Aorta (tissue), 4 donors: ENCODE results near the gene SRF. TPM values are rescaled to one million over a fixed set of nuclear protein-coding genes. Genes with fewer than 3 reads are reported as not detected.

Experiments used
- polyA plus RNA-seq, 2 donors: library from polyadenylated mRNA; stranded (reverse); fragments of 200-250 nt; gene quantifications; one replicate each; pipeline ENCODE4 v1.2.3, GENCODE V29; 2013
- total RNA-seq, 2 donors: library from RNA; stranded (reverse); fragmentation: NEBNext Ultra II Directional; extraction: Animal tissue kit (Norgen Biotek cat#: 25700); gene quantifications; one replicate each; pipeline ENCODE4 v1.2.1, GENCODE V29; 2021
- donor health status: healthy with polysubstance abuse.
- donor health status: Bipolar disorder and iron deficiency.
- donor health status: DM: no; HTN: no; CAD: no.
- donor health status: DM: yes; HTN: yes; CAD: no.

The SRF gene
- total and polyA plus RNA-seq, 4 donors, result 23.8 to 106 (median 44.4) TPM

Other genes starting within 250 kb of the SRF start
- gene CNPY3, start 241.8 kb upstream of the SRF start, total RNA-seq, result 10 to 100 TPM; 28.8 to 50.1 TPM
- gene CNPY3, start 241.8 kb upstream of the SRF start, polyA plus RNA-seq, result 10 to 100 TPM; 28.3 to 36.1 TPM
- gene GNMT, start 210.5 kb upstream of the SRF start, total RNA-seq, result 1 to 10 TPM in 1 of 2 donors, under 1 TPM in 1; 0.88 to 1.2 TPM
- gene GNMT, start 210.5 kb upstream of the SRF start, polyA plus RNA-seq, result 1 to 10 TPM in 1 of 2 donors, not detected in 1; 1.2 TPM
- gene PEX6, start 192.1 kb upstream of the SRF start, total RNA-seq, result 10 to 100 TPM; 11.7 to 16.1 TPM
- 10 to 100 TPM; 13.8 to 22.0 TPM for gene PEX6, start 192.1 kb upstream of the SRF start, polyA plus RNA-seq
- 10 to 100 TPM; 22.9 to 31.7 TPM for gene PPP2R5D, start 186.7 kb upstream of the SRF start, total RNA-seq
- 10 to 100 TPM; 20.3 to 31.5 TPM for gene PPP2R5D, start 186.7 kb upstream of the SRF start, polyA plus RNA-seq
- gene MEA1, start 157.3 kb upstream of the SRF start, total RNA-seq, result 10 to 100 TPM; 44.5 to 44.6 TPM
- 100 to 1,000 TPM in 1 of 2 donors, 10 to 100 TPM in 1; 93.5 to 110 TPM for gene MEA1, start 157.3 kb upstream of the SRF start, polyA plus RNA-seq
- gene KLHDC3, start 157.0 kb upstream of the SRF start, total RNA-seq, result 10 to 100 TPM; 55.7 to 61.7 TPM
- 10 to 100 TPM; 74.6 to 95.9 TPM for gene KLHDC3, start 157.0 kb upstream of the SRF start, polyA plus RNA-seq
- gene RRP36, start 149.6 kb upstream of the SRF start, total RNA-seq, result 10 to 100 TPM; 36.7 to 41.1 TPM
- gene RRP36, start 149.6 kb upstream of the SRF start, polyA plus RNA-seq, result 10 to 100 TPM; 29.6 to 40.5 TPM
- gene CUL7, start 117.4 kb upstream of the SRF start, total RNA-seq, result 10 to 100 TPM; 11.0 to 17.5 TPM
- 10 to 100 TPM in 1 of 2 donors, 1 to 10 TPM in 1; 3.3 to 14.9 TPM for gene CUL7, start 117.4 kb upstream of the SRF start, polyA plus RNA-seq
- gene MRPL2, start 111.8 kb upstream of the SRF start, total RNA-seq, result 10 to 100 TPM; 30.4 to 33.6 TPM
- 10 to 100 TPM; 29.3 to 55.2 TPM for gene MRPL2, start 111.8 kb upstream of the SRF start, polyA plus RNA-seq
- 10 to 100 TPM; 20.1 to 35.0 TPM for gene KLC4, start 111.6 kb upstream of the SRF start, total RNA-seq
- 10 to 100 TPM; 34.6 to 54.9 TPM for gene KLC4, start 111.6 kb upstream of the SRF start, polyA plus RNA-seq
- gene PTK7, start 95.0 kb upstream of the SRF start, total RNA-seq, result 1 to 10 TPM; 3.6 to 9.6 TPM
- gene PTK7, start 95.0 kb upstream of the SRF start, polyA plus RNA-seq, result 1 to 10 TPM in 1 of 2 donors, under 1 TPM in 1; 0.13 to 6.4 TPM
- gene CUL9, start 10.9 kb downstream of the SRF start, total RNA-seq, result 10 to 100 TPM; 32.6 to 54.6 TPM
- gene CUL9, start 10.9 kb downstream of the SRF start, polyA plus RNA-seq, result 100 to 1,000 TPM in 1 of 2 donors, 1 to 10 TPM in 1; 8.1 to 106 TPM
- 10 to 100 TPM; 10.2 to 18.1 TPM for gene DNPH1, start 58.2 kb downstream of the SRF start, total RNA-seq
- gene DNPH1, start 58.2 kb downstream of the SRF start, polyA plus RNA-seq, result 10 to 100 TPM; 36.8 to 87.4 TPM
- gene TTBK1, start 72.2 kb downstream of the SRF start, total RNA-seq, result under 1 TPM in 1 of 2 donors, not detected in 1; 0.12 TPM
- gene TTBK1, start 72.2 kb downstream of the SRF start, polyA plus RNA-seq, result not detected
- gene SLC22A7, start 127.0 kb downstream of the SRF start, total RNA-seq, result not detected
- not detected for gene SLC22A7, start 127.0 kb downstream of the SRF start, polyA plus RNA-seq
- gene CRIP3, start 137.6 kb downstream of the SRF start, total RNA-seq, result 1 to 10 TPM in 1 of 2 donors, under 1 TPM in 1; 0.65 to 2.2 TPM
- gene CRIP3, start 137.6 kb downstream of the SRF start, polyA plus RNA-seq, result 1 to 10 TPM in 1 of 2 donors, not detected in 1; 1.8 TPM
- 10 to 100 TPM; 12.1 to 21.3 TPM for gene ZNF318, start 198.4 kb downstream of the SRF start, total RNA-seq
- gene ZNF318, start 198.4 kb downstream of the SRF start, polyA plus RNA-seq, result 1 to 10 TPM; 2.6 to 9.2 TPM